HepG2 (cell line): Measurements from ENCODE around the gene PSD4. TPM values are rescaled to one million over a fixed set of nuclear protein-coding genes. Genes with fewer than 3 reads are reported as not detected.

ENCODE experiments used
- AHDC1 ChIP-seq: sonication (generic); formaldehyde crosslinking; IDR thresholded peaks from 2 replicates; pipeline ENCODE4 v1.5.1; 2020; ENCODE audit warnings: mild to moderate bottlenecking, missing genetic modification reagents, borderline replicate concordance
- ATF7 ChIP-seq, 2 experiments: fragments of 450-650 bp in 1 of 2; sonication (generic) in 1 of 2; formaldehyde crosslinking in 1 of 2; IDR thresholded peaks; 2 replicates each; pipeline versions ENCODE4 v1.4.0 to v1.6.1; 2016 to 2020; ENCODE audit warnings: antibody characterized with exemption in 1 of 2, mild to moderate bottlenecking in 1 of 2, missing genetic modification reagents in 1 of 2
- MBD4 ChIP-seq: IDR thresholded peaks from 2 replicates; pipeline ENCODE4 v1.6.1; 2012; ENCODE audit warnings: low read length, inconsistent platforms, borderline replicate concordance
- NFE2L1 ChIP-seq: sonication (generic); formaldehyde crosslinking; IDR thresholded peaks from 2 replicates; pipeline ENCODE4 v1.4.0; 2020; ENCODE audit warnings: missing genetic modification reagents, mild to moderate bottlenecking, borderline replicate concordance
- NFIC ChIP-seq: IDR thresholded peaks from 2 replicates; pipeline ENCODE4 v1.6.1; 2012; ENCODE audit warnings: mild to moderate bottlenecking, low read length, inconsistent platforms
- PITX1 ChIP-seq: sonication (generic); formaldehyde crosslinking; IDR thresholded peaks from 2 replicates; pipeline ENCODE4 v1.5.1; 2020; ENCODE audit warnings: mild to moderate bottlenecking, missing genetic modification reagents
- SOX13 ChIP-seq, 3 experiments: fragments of 450-650 bp in 1 of 3; sonication (generic) in 1 of 3; formaldehyde crosslinking in 1 of 3; IDR thresholded peaks in 2 of 3; conservative IDR thresholded peaks in 1 of 3; 2 replicates each; pipeline versions ENCODE4 v1.5.0 to v1.6.1; 2016 to 2020; ENCODE audit warnings: antibody characterized with exemption in 1 of 3, mild to moderate bottlenecking in 1 of 3, missing compliant biosample characterization in 1 of 3, missing genetic modification reagents in 1 of 3, moderate library complexity in 1 of 3
- THAP11 ChIP-seq: IDR thresholded peaks from 2 replicates; pipeline ENCODE4 v1.6.1; 2016; ENCODE audit warnings: missing biosample characterization, missing genetic modification reagents
- ZNF142 ChIP-seq: sonication (generic); formaldehyde crosslinking; IDR thresholded peaks from 2 replicates; pipeline ENCODE4 v1.4.0; 2020; ENCODE audit warnings: missing genetic modification reagents
- ZNF777 ChIP-seq: sonication (generic); formaldehyde crosslinking; IDR thresholded peaks from 2 replicates; pipeline ENCODE4 v1.4.0; 2020; ENCODE audit warnings: missing genetic modification reagents
- ZNF816 ChIP-seq: sonication (generic); formaldehyde crosslinking; IDR thresholded peaks from 2 replicates; pipeline ENCODE4 v1.8.0; 2022; ENCODE audit warnings: missing genetic modification reagents, mild to moderate bottlenecking, borderline replicate concordance
- polyA plus RNA-seq, 8 experiments: library from polyadenylated mRNA; depleted of rRNA in 3 of 8; stranded (reverse) in 7 of 8; unstranded in 1 of 8; fragments of >200 nt; fragmentation: Illumina TruSeq in 4 of 8; extraction: Trizol in 4 of 8; gene quantifications; 2 replicates each; pipeline versions ENCODE4 v1.2.1 to v1.2.3, GENCODE V29; 2011 to 2016; ENCODE audit warnings: low read depth in 4 of 8, missing spikeins in 1 of 8, mixed read lengths in 1 of 8; ENCODE audit not compliant: insufficient read depth in 1 of 8
- total RNA-seq, 5 experiments: library from RNA; depleted of rRNA; stranded (reverse); fragments of >200 nt; fragmentation: Illumina TruSeq; extraction: Trizol; gene quantifications; 2 replicates each; pipeline ENCODE4 v1.2.3, GENCODE V29; 2016; ENCODE audit warnings: low read depth in 1 of 5
- TF ChIP-seq, protein P1 (sequence below): sonication (generic); formaldehyde crosslinking; IDR thresholded peaks from 2 replicates; pipeline ENCODE4 v1.4.0; 2020; ENCODE audit warnings: missing genetic modification reagents
- TF ChIP-seq, protein P2 (sequence below): IDR thresholded peaks from 2 replicates; pipeline ENCODE4 v1.6.1; 2016

Gene PSD4
- total and polyA plus RNA-seq, 2 of the 13 experiments (the other 11 are each of a cell fraction or from before 2014, with no cell fraction given), result 5.8 to 9.4 TPM

GRCh38 chr2:113175042-113175628, 1.4 kb downstream of the PSD4 start (continued):
- TF ChIP-seq, protein P1, sequence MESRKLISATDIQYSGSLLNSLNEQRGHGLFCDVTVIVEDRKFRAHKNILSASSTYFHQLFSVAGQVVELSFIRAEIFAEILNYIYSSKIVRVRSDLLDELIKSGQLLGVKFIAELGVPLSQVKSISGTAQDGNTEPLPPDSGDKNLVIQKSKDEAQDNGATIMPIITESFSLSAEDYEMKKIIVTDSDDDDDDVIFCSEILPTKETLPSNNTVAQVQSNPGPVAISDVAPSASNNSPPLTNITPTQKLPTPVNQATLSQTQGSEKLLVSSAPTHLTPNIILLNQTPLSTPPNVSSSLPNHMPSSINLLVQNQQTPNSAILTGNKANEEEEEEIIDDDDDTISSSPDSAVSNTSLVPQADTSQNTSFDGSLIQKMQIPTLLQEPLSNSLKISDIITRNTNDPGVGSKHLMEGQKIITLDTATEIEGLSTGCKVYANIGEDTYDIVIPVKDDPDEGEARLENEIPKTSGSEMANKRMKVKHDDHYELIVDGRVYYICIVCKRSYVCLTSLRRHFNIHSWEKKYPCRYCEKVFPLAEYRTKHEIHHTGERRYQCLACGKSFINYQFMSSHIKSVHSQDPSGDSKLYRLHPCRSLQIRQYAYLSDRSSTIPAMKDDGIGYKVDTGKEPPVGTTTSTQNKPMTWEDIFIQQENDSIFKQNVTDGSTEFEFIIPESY (CRISPR knock-in tag), result peak; percentile 58; the same call in 1 of the 2 replicates
- TF ChIP-seq NFE2L1, result no peak
- no peak for TF ChIP-seq ZNF142 (CRISPR knock-in tag)
- TF ChIP-seq, protein P2, sequence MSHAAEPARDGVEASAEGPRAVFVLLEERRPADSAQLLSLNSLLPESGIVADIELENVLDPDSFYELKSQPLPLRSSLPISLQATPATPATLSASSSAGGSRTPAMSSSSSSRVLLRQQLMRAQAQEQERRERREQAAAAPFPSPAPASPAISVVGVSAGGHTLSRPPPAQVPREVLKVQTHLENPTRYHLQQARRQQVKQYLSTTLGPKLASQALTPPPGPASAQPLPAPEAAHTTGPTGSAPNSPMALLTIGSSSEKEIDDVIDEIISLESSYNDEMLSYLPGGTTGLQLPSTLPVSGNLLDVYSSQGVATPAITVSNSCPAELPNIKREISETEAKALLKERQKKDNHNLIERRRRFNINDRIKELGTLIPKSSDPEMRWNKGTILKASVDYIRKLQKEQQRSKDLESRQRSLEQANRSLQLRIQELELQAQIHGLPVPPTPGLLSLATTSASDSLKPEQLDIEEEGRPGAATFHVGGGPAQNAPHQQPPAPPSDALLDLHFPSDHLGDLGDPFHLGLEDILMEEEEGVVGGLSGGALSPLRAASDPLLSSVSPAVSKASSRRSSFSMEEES (CRISPR knock-in tag), result no peak
- no peak for TF ChIP-seq THAP11
- TF ChIP-seq NFIC, result no peak
- TF ChIP-seq ZNF816 (CRISPR knock-in tag), result no peak
- peak; percentile 53; the same call in 1 of the 2 replicates for TF ChIP-seq AHDC1
- no peak for TF ChIP-seq MBD4
- no peak for TF ChIP-seq ZNF777 (CRISPR knock-in tag)
- TF ChIP-seq ATF7 (IDR thresholded peaks at IDR 0.05), result no peak
- 0 out of 2 replicates have a peak, but pooled peaks have one; percentile 48 for TF ChIP-seq ATF7 (CRISPR knock-in tag; IDR thresholded peaks at IDR 0.05)
- TF ChIP-seq SOX13 (IDR thresholded peaks at IDR 0.05), result no peak
- TF ChIP-seq SOX13 (CRISPR knock-in tag; conservative IDR thresholded peaks at IDR 0.05 in 1 of 2, IDR thresholded peaks at IDR 0.05 in 1 of 2), result no peak
- TF ChIP-seq PITX1, result 0 out of 2 replicates have a peak, but pooled peaks have one; percentile 24
